Measurements from ENCODE around the gene CDCP2.

Gene CDCP2

GRCh38 chr1:54176621-54177327, 24.0 kb upstream of the CDCP2 start:
- Histone ChIP-seq H3K79me1 (ENCODE audit: low read length) (no peaks in the 10 kb centered on the region), H3K23ac (ENCODE audit: low read length) (no peak overlapping the region), H2BK12ac (ENCODE audit: low read length) (no peak overlapping the region), H3K36me3 (ENCODE audit: control insufficient read depth in 1 of 2, insufficient read depth in 2 of 2, low read length in 2 of 2) (no peaks in the 10 kb centered on the region), H3K4me2 (ENCODE audit: low read length) (no peak overlapping the region), H3K27me3 (ENCODE audit: insufficient read depth, low read length) (no peaks in the 10 kb centered on the region), H2BK5ac (ENCODE audit: low read depth, low read length, poor library complexity) (no peak overlapping the region), H2AFZ (ENCODE audit: insufficient read depth, low read length, poor library complexity) (no peak overlapping the region), H3K14ac (ENCODE audit: low read length) (no peak overlapping the region), H3K4ac (ENCODE audit: low read depth, low read length) (no peak overlapping the region), H3K9ac (ENCODE audit: low read length) (no peak overlapping the region), H4K91ac (ENCODE audit: low read depth, low read length) (no peak overlapping the region), H2BK120ac (ENCODE audit: insufficient read depth, low read length, poor library complexity) (no peak overlapping the region), H3K9me3 (ENCODE audit: insufficient read depth, low read depth, low read length) (no peaks in the 10 kb centered on the region), H3K79me2 (ENCODE audit: control insufficient read depth, insufficient read depth, low read length, poor library complexity) (no peaks in the 10 kb centered on the region), H3K18ac (ENCODE audit: low read length) (no peak overlapping the region), H3K4me1 (ENCODE audit: control insufficient read depth in 1 of 2, insufficient read depth in 2 of 2, low read length in 2 of 2) (no peaks in the 10 kb centered on the region), H2AK5ac (ENCODE audit: low read length) (no peak overlapping the region), H3K4me3 (ENCODE audit: low read depth, low read length) (no peak overlapping the region), H4K8ac (ENCODE audit: low read depth, low read length) (no peak overlapping the region), H4K12ac (ENCODE audit: low read depth, low read length) (no peak overlapping the region), H3K27ac (ENCODE audit: low read depth, low read length) (no peak overlapping the region)
- no peak for DNase-seq
- WGBS (ENCODE audit: extremely low coverage, insufficient coverage, insufficient read length): no CpG with 5 or more reads among the region's 6 CpGs

DNA sequence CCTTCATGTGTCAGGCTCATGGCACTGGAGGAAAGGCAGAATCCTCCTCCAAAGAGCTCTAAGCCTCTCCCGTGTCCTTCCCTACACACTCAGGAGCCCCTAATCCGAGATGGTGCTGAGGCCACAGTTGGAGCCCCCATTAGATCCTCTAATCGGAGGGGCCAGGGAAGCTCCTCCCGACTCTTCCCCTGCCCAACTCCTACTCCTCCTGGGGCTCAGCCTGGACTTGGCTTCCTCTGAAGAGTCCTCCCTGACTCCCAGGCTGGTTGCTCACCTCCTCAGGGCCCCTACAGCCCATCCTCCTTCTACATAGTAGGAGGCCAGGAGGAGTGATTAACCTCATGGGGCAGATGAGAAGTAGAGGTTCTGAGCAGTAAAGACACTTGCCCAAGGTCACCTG, 21.3 kb upstream of the CDCP2 start:
- Histone ChIP-seq H2BK5ac (ENCODE audit: low read depth, low read length, poor library complexity) (no peak overlapping the region), H3K4me3 (ENCODE audit: low read depth, low read length) (no peak overlapping the region), H2AFZ (ENCODE audit: insufficient read depth, low read length, poor library complexity) (no peak overlapping the region), H3K9me3 (ENCODE audit: insufficient read depth, low read depth, low read length) (no peaks in the 10 kb centered on the region), H3K36me3 (ENCODE audit: control insufficient read depth in 1 of 2, insufficient read depth in 2 of 2, low read length in 2 of 2) (no peaks in the 10 kb centered on the region), H3K79me1 (ENCODE audit: low read length) (no peaks in the 10 kb centered on the region), H4K12ac (ENCODE audit: low read depth, low read length) (no peak overlapping the region), H3K4ac (ENCODE audit: low read depth, low read length) (no peak overlapping the region), H2BK12ac (ENCODE audit: low read length) (no peak overlapping the region), H3K23ac (ENCODE audit: low read length) (no peak overlapping the region), H4K91ac (ENCODE audit: low read depth, low read length) (no peak overlapping the region), H2BK120ac (ENCODE audit: insufficient read depth, low read length, poor library complexity) (no peak overlapping the region), H3K18ac (ENCODE audit: low read length) (no peak overlapping the region), H3K27ac (ENCODE audit: low read depth, low read length) (no peak overlapping the region), H3K79me2 (ENCODE audit: control insufficient read depth, insufficient read depth, low read length, poor library complexity) (no peaks in the 10 kb centered on the region), H3K4me2 (ENCODE audit: low read length) (no peak overlapping the region), H3K14ac (ENCODE audit: low read length) (no peak overlapping the region), H2AK5ac (ENCODE audit: low read length) (peak overlapping the region; percentile 12), H3K9ac (ENCODE audit: low read length) (no peak overlapping the region), H3K4me1 (ENCODE audit: control insufficient read depth in 1 of 2, insufficient read depth in 2 of 2, low read length in 2 of 2) (no peaks in the 10 kb centered on the region), H4K8ac (ENCODE audit: low read depth, low read length) (no peak overlapping the region), H3K27me3 (ENCODE audit: insufficient read depth, low read length) (no peaks in the 10 kb centered on the region)
- WGBS (ENCODE audit: extremely low coverage, insufficient coverage, insufficient read length): no CpG with 5 or more reads among the region's 4 CpGs
- DNase-seq: no peak

GRCh38 chr1:54173681-54174080, 20.9 kb upstream of the CDCP2 start:
- Histone ChIP-seq H3K36me3 (ENCODE audit: control insufficient read depth in 1 of 2, insufficient read depth in 2 of 2, low read length in 2 of 2) (no peaks in the 10 kb centered on the region), H3K23ac (ENCODE audit: low read length) (no peak overlapping the region), H4K91ac (ENCODE audit: low read depth, low read length) (no peak overlapping the region), H4K8ac (ENCODE audit: low read depth, low read length) (no peak overlapping the region), H2AFZ (ENCODE audit: insufficient read depth, low read length, poor library complexity) (no peak overlapping the region), H3K9ac (ENCODE audit: low read length) (no peak overlapping the region), H3K79me1 (ENCODE audit: low read length) (no peaks in the 10 kb centered on the region), H3K4ac (ENCODE audit: low read depth, low read length) (no peak overlapping the region), H3K4me2 (ENCODE audit: low read length) (no peak overlapping the region), H3K9me3 (ENCODE audit: insufficient read depth, low read depth, low read length) (no peaks in the 10 kb centered on the region), H4K12ac (ENCODE audit: low read depth, low read length) (no peak overlapping the region), H3K27ac (ENCODE audit: low read depth, low read length) (no peak overlapping the region), H3K4me3 (ENCODE audit: low read depth, low read length) (no peak overlapping the region), H3K79me2 (ENCODE audit: control insufficient read depth, insufficient read depth, low read length, poor library complexity) (no peaks in the 10 kb centered on the region), H2BK12ac (ENCODE audit: low read length) (no peak overlapping the region), H2AK5ac (ENCODE audit: low read length) (peak overlapping the region; percentile 12), H3K14ac (ENCODE audit: low read length) (no peak overlapping the region), H3K27me3 (ENCODE audit: insufficient read depth, low read length) (no peaks in the 10 kb centered on the region), H2BK120ac (ENCODE audit: insufficient read depth, low read length, poor library complexity) (no peak overlapping the region), H3K4me1 (ENCODE audit: control insufficient read depth in 1 of 2, insufficient read depth in 2 of 2, low read length in 2 of 2) (no peaks in the 10 kb centered on the region), H2BK5ac (ENCODE audit: low read depth, low read length, poor library complexity) (no peak overlapping the region), H3K18ac (ENCODE audit: low read length) (no peak overlapping the region)
- no CpG with 5 or more reads among the region's 9 CpGs for WGBS (ENCODE audit: extremely low coverage, insufficient coverage, insufficient read length)
- DNase-seq: no peak

DNA sequence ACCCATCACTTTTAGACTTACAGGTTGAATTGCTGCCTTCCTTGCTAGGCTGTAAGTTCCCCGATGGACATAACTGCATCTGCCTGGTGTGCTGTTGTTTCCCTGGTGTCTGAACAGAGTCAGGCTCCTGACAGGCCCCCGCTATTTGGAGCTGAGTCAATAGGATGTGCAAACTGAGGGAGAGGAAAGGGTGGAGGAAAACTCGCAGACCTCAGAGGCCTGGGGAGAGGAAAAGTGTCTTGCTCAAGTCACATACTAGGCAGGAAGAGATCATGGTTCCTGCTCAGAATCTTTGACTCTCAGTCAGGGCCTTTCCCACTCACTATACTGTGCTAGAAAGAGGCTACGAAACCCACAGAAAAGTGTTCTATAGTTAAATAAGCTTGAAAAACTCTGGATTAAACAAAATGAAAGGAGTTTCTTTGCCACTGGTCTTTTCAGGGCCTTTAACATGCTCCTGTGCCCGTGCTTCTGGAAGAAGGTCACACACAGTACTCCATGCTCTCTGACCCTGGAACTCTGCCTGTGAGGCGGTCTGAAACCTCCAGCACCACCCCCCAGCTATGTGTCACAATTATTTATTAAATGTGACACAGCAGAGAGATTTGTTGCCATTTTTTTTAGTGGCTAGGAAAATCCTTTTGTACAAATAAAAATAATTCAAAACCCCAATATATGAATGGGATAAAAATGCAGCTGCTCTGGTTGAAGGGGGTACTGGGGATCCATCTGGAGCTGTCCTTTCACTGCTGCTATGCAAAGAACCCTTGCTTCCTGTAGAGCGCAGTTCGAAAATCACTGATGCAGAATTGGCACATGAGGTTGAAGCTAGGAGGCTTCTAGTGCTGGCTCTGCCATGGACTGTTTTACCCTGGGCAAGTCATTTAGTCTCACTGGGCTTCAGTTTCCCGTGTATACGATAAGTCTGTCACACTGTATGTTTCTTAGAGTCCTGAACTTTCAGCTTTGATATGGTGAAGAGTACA, 20.1 kb upstream of the CDCP2 start:
- Histone ChIP-seq H3K4ac (ENCODE audit: low read depth, low read length) (no peak overlapping the region), H3K4me3 (ENCODE audit: low read depth, low read length) (no peak overlapping the region), H2AFZ (ENCODE audit: insufficient read depth, low read length, poor library complexity) (no peak overlapping the region), H3K4me2 (ENCODE audit: low read length) (no peak overlapping the region), H4K8ac (ENCODE audit: low read depth, low read length) (no peak overlapping the region), H4K91ac (ENCODE audit: low read depth, low read length) (no peak overlapping the region), H2BK5ac (ENCODE audit: low read depth, low read length, poor library complexity) (no peak overlapping the region), H3K27me3 (ENCODE audit: insufficient read depth, low read length) (no peaks in the 10 kb centered on the region), H2BK12ac (ENCODE audit: low read length) (no peak overlapping the region), H3K4me1 (ENCODE audit: control insufficient read depth in 1 of 2, insufficient read depth in 2 of 2, low read length in 2 of 2) (no peaks in the 10 kb centered on the region), H4K12ac (ENCODE audit: low read depth, low read length) (no peak overlapping the region), H3K36me3 (ENCODE audit: control insufficient read depth in 1 of 2, insufficient read depth in 2 of 2, low read length in 2 of 2) (no peaks in the 10 kb centered on the region), H2BK120ac (ENCODE audit: insufficient read depth, low read length, poor library complexity) (no peak overlapping the region), H3K79me2 (ENCODE audit: control insufficient read depth, insufficient read depth, low read length, poor library complexity) (no peaks in the 10 kb centered on the region), H3K9ac (ENCODE audit: low read length) (no peak overlapping the region), H3K27ac (ENCODE audit: low read depth, low read length) (no peak overlapping the region), H3K18ac (ENCODE audit: low read length) (no peak overlapping the region), H3K79me1 (ENCODE audit: low read length) (no peaks in the 10 kb centered on the region), H3K9me3 (ENCODE audit: insufficient read depth, low read depth, low read length) (no peaks in the 10 kb centered on the region), H3K23ac (ENCODE audit: low read length) (no peak overlapping the region), H2AK5ac (ENCODE audit: low read length) (no peak overlapping the region), H3K14ac (ENCODE audit: low read length) (no peak overlapping the region)
- DNase-seq: no peak
- no CpG with 5 or more reads among the region's 10 CpGs for WGBS (ENCODE audit: extremely low coverage, insufficient coverage, insufficient read length)
